ENCODE results near the gene TERB1.

TERB1 gene

GRCh38 chr16:66731101-66731500 lies 70.3 kb downstream of the TERB1 start:
- no peak for DNase-seq (ENCODE audit: extremely low read depth, low read depth)
- TF ChIP-seq, protein P1, sequence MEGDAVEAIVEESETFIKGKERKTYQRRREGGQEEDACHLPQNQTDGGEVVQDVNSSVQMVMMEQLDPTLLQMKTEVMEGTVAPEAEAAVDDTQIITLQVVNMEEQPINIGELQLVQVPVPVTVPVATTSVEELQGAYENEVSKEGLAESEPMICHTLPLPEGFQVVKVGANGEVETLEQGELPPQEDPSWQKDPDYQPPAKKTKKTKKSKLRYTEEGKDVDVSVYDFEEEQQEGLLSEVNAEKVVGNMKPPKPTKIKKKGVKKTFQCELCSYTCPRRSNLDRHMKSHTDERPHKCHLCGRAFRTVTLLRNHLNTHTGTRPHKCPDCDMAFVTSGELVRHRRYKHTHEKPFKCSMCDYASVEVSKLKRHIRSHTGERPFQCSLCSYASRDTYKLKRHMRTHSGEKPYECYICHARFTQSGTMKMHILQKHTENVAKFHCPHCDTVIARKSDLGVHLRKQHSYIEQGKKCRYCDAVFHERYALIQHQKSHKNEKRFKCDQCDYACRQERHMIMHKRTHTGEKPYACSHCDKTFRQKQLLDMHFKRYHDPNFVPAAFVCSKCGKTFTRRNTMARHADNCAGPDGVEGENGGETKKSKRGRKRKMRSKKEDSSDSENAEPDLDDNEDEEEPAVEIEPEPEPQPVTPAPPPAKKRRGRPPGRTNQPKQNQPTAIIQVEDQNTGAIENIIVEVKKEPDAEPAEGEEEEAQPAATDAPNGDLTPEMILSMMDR (IDR thresholded peaks at IDR 0.05; ENCODE audit: low read depth, low read length) = no peak

DNA sequence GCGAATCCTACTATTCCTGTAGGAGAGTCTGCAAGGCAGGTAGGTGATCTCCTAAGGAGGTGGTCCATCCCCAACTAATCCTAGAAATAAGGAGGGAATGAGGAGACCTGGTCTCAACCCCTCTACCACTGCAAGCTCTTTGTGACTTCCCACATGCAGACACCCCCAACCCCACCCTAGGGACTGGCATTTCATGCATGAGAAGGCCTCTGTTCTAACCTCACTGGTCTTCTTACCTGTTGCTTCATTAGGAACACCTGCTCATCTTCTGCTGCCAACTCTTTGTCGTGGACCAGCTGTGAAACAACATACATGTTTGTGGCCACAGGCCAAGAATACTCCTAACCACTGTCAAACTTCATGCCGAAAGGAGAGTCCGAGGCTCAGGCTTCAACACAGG lies 72.6 kb downstream of the TERB1 start:
- DNase-seq (ENCODE audit: extremely low read depth, low read depth) = no peak
- TF ChIP-seq, protein P1 (IDR thresholded peaks at IDR 0.05; ENCODE audit: low read depth, low read length) = no peak

- TF ChIP-seq, protein P1 (IDR thresholded peaks at IDR 0.05; ENCODE audit: low read depth, low read length) = peak; percentile 53
- no peak for DNase-seq (ENCODE audit: extremely low read depth, low read depth)
Measured at GRCh38 chr16:66728117-66728787, 73.1 kb downstream of the TERB1 start.

GRCh38 chr16:66720766-66721165 lies 80.6 kb downstream of the TERB1 start:
- no peak for DNase-seq (ENCODE audit: extremely low read depth, low read depth)

GRCh38 chr16:66719246-66719645 lies 82.1 kb downstream of the TERB1 start:
- DNase-seq (ENCODE audit: extremely low read depth, low read depth) = no peak
- TF ChIP-seq, protein P1 (IDR thresholded peaks at IDR 0.05; ENCODE audit: low read depth, low read length) = no peak

More at GRCh38 chr16:66720766-66721165, 80.6 kb downstream of the TERB1 start:
- TF ChIP-seq, protein P1 (IDR thresholded peaks at IDR 0.05; ENCODE audit: low read depth, low read length) = no peak

DNA sequence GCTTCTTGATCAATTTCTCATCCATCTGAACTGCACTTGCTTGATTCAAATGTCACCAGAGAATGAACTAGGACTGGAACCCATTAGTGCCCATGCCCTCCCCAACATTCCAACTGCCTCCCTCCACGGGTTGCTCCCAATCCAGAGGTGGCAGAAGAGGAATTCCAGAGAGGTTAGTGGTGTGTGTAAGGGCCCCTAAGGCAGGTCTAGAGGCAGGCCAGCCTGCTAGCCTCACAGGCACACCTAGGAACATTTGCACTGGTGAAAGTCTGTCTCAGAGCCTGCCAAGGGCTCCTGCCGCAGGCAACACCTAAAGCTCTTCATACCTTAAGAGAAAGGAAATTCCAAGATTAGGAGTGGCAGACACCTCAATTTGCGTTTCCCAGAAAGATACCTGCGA lies 83.6 kb downstream of the TERB1 start:
- TF ChIP-seq, protein P1 (IDR thresholded peaks at IDR 0.05; ENCODE audit: low read depth, low read length) = no peak
- DNase-seq (ENCODE audit: extremely low read depth, low read depth) = no peak

DNA sequence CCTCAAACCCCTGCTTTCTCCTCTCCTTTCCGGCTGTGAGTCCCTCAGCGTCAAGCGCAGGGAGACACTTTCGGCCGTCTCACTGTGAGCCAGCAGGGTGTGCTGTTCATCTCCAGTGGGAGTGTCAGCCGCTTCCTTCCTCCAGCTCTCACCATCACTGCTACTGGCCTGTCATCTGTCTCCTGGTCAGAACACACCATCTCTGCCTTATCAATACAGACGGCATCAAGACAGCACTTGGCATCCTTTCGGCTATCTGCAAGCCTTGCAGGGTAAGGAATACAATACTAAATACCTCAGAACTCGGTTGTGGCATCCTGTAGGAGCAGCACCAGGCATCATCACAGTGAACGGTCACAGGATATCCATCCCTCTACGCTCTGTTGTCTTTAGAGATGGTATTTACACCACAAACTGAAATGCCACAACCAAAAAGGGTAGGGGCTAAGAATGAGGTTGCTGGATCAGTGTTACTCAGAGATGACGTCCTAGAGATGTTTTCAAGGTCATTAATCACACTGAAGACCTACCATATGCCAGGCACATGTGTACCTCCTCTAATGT lies 84.2 kb downstream of the TERB1 start:
- TF ChIP-seq, protein P1 (IDR thresholded peaks at IDR 0.05; ENCODE audit: low read depth, low read length) = peak; percentile 68
- DNase-seq (ENCODE audit: extremely low read depth, low read depth) = no peak

Measured in AG09319 (cell line).